ENCODE results near the gene RAMP1.
A peak's percentile ranks its signal among the peaks of the same experiment; 100 is the strongest.

The RAMP1 gene

GRCh38 chr2:237955640-237956401, 96.4 kb downstream of the RAMP1 start:
- DNase-seq (ENCODE audit: low spot score): peak; percentile 4

DNA sequence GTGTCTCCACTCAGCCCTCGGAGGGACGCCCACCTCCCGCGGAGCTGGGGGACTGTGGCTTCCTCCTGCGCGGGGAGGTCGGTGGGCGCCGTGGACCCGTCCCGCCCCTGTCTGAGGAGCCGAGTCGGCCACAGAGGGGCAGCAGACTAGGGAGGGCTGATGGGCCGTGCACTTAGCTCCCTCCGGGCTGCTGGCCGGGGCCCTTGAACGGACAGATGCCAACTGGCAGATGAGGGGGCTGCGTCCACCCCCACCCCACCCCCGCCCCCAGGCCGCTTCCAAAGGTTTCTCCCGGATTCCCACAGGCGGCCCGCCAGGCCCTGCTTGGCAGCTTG, 96.9 kb downstream of the RAMP1 start:
- no peak for TF ChIP-seq CTCF (IDR thresholded peaks at IDR 0.05; ENCODE audit: extremely low read depth, missing control alignments)
- DNase-seq (ENCODE audit: low spot score): no peak

More at GRCh38 chr2:237955640-237956401, 96.4 kb downstream of the RAMP1 start:
- no peak for TF ChIP-seq CTCF (IDR thresholded peaks at IDR 0.05; ENCODE audit: extremely low read depth, missing control alignments)

DNA sequence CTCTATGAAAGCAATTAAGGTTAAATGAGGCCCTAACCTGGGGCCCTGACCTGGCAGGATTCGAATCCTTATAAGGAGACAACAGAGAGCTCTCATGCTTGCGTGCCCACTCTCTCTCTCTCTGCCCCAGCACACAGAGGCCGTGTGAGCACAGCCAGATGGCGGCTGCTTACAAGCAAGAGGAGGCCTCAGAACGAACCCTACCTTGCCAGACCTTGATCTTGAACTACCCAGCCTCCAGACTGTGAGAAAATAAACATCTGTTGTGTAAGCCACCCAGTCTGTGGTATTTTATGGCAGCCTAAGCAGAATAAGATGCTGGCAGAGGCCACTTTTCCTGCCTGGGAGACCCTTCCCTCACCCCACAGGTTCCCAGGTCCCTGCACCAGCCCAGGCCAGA, 102.2 kb downstream of the RAMP1 start:
- no peak for TF ChIP-seq CTCF (IDR thresholded peaks at IDR 0.05; ENCODE audit: extremely low read depth, missing control alignments)
- no peak for DNase-seq (ENCODE audit: low spot score)
